Epidermal melanocyte (primary cell): Measurements from ENCODE around the gene GATA1.

Experiments
- DNase-seq: peaks from one replicate; pipeline ENCODE4 v3.0.0; 2011; ENCODE audit warnings: low spot score; ENCODE audit not compliant: insufficient read length

The GATA1 gene

DNA sequence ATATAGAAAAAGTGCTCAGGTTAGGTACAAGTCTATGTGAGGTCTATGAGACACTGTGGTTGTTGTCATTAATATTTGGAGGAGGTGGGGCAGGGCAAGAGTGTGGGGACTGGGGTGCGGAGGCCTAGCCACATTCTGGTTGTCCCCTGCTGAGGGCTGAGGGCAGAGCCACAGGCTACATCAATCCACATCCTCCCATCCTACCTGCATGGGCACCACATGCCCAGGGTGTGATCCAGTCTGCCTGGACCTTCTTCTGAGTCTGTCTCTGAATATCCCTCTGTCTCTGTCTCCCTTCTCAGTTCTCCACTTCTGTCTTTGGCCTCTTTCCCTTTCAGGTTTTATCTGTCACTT, 1.2 kb upstream of the GATA1 start:
- no peak for DNase-seq

DNA sequence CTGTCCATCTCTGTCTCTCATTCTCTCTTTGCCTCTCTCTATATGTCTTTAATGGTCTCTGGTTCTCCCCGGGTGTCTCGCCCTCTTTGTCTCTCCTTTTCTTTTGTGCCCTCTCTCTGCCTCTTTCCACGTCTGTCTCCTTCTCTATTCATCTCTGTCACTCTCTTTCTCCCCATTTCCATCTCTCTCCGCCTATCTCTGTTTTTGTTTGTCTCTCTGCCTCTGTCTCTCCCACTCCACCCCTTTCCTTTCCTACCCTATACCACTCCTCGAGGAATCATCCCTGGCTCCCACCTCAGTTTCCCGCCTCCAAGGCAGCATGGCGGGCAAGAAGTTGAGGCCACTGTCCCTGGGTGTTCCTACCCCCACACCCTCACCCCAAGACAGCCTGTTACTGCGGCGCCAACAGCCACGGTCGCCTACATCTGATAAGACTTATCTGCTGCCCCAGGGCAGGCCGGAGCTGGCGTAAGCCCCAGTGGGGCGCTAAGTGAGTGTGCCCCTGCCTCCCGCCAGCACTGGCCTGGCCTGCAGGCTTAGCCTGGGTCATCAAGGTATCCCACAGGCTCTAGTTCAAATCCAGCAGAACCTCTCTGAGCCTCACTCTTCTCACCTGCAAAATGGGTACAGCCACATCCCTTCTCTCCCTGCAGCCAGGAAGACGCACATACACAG, 713 bp upstream of the GATA1 start:
- no peak for DNase-seq

DNA sequence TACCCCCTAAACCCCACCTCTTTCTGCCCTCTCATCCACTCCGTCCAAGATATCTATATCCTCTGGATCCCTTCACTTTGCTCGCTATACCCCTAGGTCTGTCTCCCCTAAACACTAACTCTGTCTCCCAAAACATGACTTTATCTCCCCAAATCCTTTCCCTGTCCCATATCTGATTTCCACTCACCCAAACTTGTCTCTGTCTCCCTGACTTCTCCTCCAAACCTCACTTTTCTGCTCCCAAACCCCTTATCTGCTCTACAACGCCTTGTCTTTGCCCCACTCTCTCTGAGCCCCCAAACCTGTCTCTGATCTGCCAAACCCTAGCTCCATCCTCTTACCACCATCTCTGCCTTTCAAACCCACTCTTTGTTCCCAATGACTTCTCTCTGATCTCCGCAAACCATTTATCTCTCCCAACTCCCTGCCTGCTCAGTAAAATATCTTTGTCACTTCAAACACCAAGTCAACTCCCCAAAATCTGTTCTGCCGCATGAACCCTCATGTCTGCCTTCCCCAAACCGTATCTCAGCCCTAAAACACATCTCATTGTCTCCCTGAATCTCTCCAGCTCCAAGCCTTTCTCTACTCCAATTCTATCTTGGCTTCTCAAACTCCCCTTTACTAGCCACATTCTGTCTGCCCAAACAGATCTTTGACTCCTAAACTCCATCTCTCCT, 575 bp downstream of the GATA1 start:
- DNase-seq: no peak

DNA sequence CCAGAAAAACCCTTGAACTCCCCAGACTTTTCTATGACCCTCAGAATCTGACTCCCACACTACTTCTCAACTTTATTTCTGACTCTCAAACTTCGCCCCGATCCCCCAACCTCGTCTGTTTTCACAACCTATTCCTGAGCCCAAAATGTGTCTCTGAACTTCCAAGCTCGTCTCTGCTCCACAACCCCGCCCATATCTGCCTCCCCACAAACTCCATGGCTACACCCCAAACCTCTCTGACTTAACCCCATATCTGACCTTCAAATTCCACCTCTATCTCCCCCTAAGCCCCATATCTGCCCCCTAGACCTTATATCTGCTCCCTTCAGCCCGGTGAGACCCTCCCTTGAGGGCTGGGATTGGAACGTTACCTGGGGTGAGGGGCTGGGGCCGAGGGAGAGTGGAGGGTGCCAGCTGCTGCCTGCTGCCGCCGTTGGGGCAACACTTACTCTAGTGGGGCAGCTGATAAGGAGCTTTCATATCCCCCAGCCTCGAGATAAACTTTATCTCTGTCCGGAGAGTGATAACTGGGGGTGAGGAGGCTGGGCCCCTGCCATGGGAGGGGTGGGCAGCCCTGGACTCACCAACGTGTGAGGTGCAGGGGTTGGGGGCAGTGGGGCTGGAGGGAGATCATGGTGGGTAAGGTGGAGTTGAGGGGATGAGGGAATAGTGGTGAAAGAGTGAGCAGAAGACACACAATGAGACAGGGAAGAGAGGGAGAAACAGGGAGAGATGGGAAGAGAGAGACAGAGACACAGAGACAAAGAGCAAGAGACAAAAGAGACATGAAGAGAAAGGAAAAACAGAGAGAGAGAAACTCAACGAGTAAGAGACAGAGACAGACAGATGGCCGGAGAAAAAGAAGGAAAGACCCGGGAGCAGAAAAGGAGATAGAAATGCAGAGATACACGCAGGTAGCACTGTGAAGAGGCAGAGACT, 1.4 kb downstream of the GATA1 start:
- no peak for DNase-seq

DNA sequence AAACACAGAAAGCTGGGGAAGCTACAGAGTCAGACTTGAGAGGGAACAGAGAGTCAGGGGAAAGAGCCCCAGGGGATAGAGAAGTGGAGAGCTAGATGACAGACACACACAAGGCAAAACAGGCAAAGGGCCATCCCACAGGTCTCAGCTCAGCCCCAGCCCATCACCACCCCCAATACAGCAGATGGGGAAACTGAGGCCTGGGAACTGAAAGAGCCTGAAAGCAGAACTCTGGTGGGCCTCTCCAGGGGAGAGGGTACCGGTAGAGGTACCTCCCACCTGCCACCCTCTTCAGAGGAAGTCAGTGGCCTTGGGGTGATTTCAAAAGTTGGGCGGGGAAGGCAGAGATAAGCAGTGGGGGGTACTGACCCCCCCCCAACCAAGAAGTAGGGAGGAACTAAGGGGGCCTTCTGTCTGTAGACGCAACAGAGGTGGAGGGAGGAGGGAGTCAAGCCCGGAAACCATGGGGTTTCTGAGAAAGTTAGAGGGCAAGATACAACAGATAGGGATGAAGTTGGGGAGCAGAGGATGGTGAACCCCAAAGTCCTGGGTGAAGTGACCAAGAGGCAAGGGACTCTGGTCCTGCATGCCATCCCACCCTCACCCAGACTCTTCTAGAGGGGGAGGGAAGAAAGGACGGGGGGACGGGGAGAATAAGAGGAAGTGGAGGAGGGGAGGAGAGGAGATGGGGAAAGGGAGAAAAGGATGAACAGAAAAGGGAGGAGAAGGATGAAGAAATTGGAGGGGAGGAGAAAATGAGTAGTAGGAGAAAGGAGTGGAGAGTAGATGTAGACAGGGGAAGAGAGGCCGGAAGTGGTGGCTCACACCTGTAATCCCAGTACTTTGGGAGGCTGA, 3.2 kb downstream of the GATA1 start:
- DNase-seq: no peak

DNA sequence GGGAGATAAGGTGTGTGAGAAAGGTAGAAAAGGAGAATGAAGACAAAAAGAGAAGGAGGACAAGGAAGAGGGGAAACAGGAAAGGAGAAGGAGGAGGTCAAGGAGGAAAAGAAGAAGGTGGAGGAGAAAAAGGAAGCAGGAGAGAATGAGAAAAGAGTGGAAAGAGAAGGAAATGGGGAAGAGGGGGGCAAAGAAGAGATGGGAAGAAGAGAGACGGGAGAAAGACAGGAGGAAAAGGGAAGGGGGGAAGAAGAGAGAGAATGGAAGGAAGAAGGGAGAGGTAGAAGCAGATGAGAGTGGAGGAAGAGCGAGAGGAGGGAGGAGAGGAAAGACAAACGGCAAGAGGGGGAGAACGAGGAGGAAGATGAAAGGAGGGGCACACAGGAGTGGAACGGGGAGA, 4.1 kb downstream of the GATA1 start:
- no peak for DNase-seq

DNA sequence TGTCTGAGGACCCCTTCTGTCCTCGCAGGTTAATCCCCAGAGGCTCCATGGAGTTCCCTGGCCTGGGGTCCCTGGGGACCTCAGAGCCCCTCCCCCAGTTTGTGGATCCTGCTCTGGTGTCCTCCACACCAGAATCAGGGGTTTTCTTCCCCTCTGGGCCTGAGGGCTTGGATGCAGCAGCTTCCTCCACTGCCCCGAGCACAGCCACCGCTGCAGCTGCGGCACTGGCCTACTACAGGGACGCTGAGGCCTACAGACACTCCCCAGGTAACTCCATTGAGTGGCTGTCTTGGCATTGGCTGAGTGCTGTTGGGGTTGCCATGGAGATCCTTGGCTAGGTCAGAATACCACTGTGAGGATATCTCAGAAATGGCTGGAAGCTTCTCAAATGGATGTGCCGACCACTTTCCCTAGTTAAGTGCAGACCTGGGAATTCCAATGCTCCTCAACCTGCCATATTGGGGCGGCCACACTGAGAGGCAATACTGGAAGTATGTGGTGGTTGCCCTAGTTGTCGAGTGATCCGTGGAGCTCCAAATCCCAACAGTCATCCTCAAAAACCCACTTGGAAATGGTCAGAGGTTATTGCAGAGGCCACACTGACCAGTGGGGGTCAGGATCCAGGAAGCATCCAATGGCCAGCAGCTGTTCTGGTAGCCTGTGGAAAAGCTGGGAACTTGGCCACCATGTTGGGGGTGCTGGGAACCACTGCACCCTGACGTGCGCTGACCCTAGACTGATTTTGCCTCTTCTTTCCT, 4.9 kb downstream of the GATA1 start:
- no peak for DNase-seq

DNA sequence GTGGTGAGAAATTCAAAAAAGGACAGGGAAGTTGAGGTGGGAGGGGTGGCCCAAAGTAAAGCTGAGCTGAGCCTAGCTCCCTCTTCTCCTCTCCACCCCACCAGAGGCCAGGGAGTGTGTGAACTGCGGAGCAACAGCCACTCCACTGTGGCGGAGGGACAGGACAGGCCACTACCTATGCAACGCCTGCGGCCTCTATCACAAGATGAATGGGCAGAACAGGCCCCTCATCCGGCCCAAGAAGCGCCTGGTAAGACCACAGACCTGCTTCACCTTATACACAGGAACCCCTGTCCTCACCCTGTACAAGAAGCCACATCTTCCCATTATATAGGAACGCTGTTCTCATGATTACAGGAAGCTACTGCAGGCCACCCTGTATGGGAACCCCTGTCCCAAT, 5.8 kb downstream of the GATA1 start:
- no peak for DNase-seq

DNA sequence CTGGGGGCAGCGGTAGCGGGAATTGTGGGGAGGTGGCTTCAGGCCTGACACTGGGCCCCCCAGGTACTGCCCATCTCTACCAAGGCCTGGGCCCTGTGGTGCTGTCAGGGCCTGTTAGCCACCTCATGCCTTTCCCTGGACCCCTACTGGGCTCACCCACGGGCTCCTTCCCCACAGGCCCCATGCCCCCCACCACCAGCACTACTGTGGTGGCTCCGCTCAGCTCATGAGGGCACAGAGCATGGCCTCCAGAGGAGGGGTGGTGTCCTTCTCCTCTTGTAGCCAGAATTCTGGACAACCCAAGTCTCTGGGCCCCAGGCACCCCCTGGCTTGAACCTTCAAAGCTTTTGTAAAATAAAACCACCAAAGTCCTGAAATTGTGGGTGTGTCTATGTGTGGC, 7.5 kb downstream of the GATA1 start:
- no peak for DNase-seq

DNA sequence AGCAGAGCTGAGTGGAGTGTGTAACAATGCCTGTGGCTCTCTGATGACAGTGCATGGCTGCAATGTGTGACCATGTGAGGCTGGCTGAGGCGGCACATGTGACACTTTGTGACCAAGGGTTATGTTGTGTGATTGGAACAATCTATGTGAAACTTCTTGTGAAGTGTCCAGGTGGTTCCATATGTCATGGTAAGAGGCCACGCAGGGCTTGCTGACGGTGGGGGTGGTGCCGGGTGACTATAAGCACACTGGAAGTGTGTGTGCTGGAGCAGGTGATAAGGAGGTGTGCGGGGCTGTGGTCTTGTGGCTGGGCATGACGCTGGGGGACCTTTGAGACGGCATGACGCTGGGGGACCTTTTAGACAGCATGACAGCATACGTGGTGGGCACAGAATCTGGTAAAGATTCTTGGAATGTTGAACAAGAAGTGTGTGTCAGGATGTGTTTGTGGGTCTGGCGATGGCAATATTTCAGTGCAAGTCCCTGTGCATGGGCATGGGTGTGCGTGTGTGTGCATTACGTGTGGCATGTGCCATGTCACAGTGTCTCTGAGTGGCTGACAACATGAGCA, 8.0 kb downstream of the GATA1 start:
- DNase-seq: no peak

DNA sequence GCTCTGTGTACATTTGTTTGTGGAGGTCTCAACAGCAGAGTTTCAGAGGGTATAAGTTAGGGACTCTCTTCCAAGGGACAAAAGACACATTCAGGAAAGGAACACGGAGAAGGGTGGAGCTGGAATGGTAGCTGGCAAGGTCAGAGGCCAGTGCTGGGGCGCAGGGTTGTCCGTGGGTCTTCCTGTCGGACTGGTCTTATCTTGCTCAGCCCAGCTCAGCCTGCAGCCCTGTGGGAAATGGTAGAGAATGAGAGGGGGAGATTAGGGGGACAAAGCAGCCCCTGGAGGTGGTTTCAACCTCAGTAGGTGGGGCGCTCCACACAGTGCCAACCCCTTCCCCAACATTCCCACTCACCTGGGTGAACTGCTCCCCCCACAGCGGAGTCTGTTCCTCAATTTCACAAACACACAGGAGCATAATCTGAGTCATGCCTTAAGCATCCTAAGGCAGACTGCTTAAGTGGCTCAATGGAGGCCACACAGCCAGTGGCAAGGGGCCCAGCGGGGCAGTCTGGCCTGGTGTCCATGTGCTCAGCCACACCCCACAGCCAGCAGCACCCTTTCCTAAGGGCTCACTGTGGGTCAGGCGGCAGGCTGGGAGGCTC, 8.6 kb downstream of the GATA1 start:
- no peak for DNase-seq

DNA sequence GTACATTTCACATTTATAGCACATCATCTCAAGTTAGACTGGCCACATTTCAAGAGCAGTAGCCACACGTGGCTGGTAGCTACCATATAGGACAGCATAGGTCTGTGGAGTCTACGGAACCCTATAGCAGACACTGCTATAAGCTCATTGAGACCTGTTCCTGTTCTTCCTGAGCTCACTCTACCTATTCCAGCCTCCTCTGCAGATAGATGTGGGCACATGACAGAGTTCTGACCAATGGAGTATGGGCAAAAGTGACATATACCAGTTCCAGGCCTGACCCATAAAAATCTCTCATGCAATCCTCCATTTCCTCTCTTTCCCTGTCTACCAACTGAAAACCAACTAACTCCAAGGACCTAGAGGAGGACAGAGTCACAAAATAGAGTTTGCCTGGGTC, 11.9 kb downstream of the GATA1 start:
- DNase-seq: no peak

DNA sequence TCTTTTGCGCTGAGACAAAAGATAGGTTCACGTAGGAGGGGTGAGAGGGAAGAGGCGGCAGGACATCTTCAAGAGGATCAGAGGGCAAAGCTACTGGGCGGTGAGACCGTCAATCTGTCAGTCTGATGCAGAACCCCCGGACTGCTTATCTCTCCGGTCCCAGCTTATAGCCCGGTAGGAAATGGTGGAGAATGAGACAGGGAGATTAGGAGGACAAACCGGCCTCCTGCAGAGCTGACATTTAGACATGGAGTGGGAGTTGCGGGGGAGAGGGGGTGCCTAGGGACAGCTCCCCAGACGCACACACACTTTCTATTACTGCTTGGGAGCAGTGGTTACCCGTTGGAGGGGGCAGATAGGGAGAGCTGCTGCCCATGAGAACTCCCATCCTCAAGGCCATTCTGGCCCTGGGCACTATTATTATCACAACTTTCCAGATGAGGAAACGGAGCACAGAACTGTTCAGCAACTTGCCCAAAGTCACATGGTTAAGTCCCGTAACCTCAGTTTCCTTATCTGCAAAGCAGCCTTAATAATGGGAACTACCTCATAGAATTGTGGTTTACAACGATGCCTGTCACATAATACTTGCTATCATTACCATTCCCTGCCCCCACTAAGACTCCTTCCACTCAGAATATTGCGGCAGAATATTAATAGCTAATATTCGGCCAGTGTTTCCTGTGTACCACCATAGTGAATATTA, 14.3 kb downstream of the GATA1 start:
- no peak for DNase-seq

DNA sequence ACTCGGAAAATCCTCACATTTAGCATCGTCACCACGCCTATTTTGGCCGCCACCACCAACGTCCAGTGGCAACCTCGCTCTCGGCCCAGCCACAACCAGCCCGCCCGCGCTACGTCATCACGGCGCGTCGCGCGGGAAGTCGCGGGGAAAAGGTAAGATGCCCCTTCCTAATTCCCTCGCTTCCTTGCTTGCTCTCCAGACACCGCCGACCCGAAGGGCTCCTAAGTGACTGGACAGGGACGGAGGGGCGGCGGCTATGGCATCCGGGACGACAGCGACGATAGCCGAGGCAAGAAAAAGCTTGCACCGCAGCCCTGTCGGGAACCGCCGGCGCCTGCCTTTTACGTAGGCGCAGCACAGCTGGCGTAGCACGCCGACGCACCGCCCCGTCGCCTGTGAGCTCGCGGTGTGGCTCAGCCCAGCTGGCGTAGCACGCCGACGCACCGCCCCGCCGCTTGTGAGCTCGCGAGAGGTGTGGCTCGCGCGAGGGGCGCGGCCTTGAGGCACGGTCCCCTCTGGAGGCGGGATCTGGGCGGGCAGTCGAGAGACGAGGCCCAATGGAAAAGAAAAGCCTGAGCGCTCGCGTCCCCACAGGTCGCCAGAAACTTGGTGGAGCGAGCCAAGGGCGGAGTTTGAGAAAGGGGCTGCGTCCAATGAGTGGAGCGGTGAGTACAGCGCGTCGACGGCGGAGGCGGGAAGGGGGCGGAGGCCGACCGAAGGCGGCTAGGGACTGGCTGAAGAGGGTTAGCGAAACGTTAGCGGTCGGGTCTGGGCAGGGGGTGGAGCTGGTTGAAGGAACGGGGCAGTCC, 15.1 kb downstream of the GATA1 start, which contains the start of gene HDAC6:
HDAC6 (plus strand) TSS at position 788 of the 809 bp plus-strand sequence. CDS start 626 bp downstream, outside the sequence.
- peak; percentile 63 for DNase-seq

DNA sequence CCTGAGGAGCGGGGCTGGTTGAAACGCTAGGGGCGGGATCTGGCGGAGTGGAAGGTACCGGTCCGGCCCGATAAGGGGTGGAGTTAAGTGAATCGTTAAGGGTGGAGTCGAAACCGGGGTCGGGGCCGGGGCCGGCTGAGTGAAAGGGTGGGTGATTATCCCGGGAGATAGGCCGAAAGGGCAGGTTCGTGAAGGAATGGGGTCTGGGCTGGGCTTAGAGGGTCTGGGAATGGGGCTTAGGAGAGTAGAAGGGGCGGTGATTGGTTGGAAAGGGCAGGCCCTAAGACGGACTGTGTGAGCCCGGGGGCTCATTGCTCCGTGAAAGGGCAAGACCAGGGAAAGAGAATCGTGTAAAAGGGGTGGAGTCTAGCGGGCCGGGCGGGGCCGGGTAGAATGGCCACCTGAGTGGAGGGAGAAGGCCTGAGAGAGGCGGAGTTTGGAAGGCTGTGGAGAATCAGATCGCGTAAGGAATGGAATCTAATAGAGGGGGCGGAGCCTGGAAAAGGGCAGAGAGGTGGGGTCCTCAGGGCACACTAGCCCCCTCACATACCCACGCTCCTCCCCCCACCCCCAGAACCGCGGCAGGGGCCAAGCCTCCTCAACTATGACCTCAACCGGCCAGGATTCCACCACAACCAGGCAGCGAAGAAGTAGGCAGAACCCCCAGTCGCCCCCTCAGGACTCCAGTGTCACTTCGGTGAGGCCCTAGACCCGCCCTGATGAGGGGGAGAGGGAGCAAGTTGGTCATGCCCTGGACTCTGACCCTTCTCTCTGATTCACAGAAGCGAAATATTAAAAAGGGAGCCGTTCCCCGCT, 15.9 kb downstream of the GATA1 start:
- peak; percentile 73 for DNase-seq

DNA sequence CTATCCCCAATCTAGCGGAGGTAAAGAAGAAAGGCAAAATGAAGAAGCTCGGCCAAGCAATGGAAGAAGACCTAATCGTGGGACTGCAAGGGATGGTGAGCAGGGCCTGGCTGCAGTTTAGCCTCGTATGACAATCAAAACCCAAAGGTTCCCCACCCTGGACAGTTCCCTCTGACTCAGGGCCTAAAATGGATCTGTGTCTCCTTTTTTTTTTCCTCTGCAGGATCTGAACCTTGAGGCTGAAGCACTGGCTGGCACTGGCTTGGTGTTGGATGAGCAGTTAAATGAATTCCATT, 16.5 kb downstream of the GATA1 start:
- no peak for DNase-seq

DNA sequence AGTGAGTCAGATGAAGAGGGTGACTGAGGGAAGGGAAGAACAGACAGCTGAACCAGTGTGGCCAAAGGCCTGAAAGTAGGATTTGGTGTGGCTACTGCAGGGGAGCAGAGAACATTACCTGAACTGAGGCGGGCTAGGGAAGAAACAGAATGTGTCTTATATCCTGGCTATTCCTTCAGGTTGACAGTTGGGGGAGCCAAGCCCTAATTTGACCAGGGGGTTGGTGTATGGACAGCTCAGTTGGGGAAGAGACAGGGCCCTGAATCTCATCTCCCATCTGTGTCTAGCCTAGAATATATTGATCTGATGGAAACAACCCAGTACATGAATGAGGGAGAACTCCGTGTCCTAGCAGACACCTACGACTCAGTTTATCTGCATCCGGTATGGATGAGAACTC, 19.7 kb downstream of the GATA1 start:
- no peak for DNase-seq

DNA sequence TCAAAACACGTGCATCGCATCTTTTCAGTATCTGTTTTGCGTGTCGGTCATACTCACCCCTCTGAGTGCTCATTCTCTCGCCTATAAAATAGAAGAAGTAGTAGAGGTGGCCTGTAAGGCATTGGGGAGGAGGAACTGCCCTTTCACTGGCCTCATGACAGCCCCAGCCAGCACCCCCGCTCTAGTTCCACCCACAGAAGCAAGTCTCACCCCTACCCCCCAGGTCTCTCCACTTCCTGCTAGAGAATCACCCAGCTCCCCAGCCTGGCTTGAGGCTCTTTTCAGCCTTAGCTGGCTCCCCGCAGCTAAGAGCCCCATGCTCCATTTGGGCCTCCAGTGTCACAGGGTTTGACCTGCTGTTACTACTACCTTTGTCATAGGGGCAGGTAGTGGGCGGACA, 27.3 kb downstream of the GATA1 start:
- DNase-seq: no peak
